RWPE2 (cell line): ENCODE measurements around the gene TIMP4.

Source experiments
- ATAC-seq: fragments of 200-7000 bp; cut with Tn5 transposase; 3 replicates; pipeline ENCODE4 v1.9.1; 2021; ENCODE audit warnings: low read depth
- DNase-seq: peaks from one replicate; pipeline ENCODE4 v3.0.0-alpha.2; 2020; ENCODE audit warnings: low spot score
- H3K27ac ChIP-seq: fragments of 450-650 bp; 2 replicates; pipeline ENCODE4 v1.5.1; 2017; ENCODE audit warnings: mild to moderate bottlenecking; ENCODE audit not compliant: poor library complexity, severe bottlenecking
- H3K27me3 ChIP-seq: fragments of 250-450 bp; sonication (Bioruptor Pico); 2 replicates; pipeline ENCODE4 v1.5.1; 2021; ENCODE audit warnings: mild to moderate bottlenecking, moderate library complexity; ENCODE audit not compliant: insufficient read depth, poor library complexity, severe bottlenecking
- H3K36me3 ChIP-seq: fragments of 250-450 bp; sonication (Bioruptor Pico); 2 replicates; pipeline ENCODE4 v1.5.1; 2020; ENCODE audit warnings: low read depth, mild to moderate bottlenecking, moderate library complexity
- H3K4me1 ChIP-seq: fragments of 250-450 bp; sonication (Bioruptor Pico); 2 replicates; pipeline ENCODE4 v1.5.1; 2021; ENCODE audit warnings: mild to moderate bottlenecking, moderate library complexity; ENCODE audit not compliant: insufficient read depth, poor library complexity, severe bottlenecking
- H3K4me3 ChIP-seq: fragments of 250-450 bp; sonication (Bioruptor Pico); 2 replicates; pipeline ENCODE4 v1.5.1; 2021; ENCODE audit warnings: mild to moderate bottlenecking, moderate library complexity; ENCODE audit not compliant: severe bottlenecking
- H3K9me3 ChIP-seq: fragments of 250-450 bp; sonication (Bioruptor Pico); 2 replicates; pipeline ENCODE4 v1.5.1; 2021; ENCODE audit warnings: mild to moderate bottlenecking, moderate library complexity; ENCODE audit not compliant: severe bottlenecking
- CTCF ChIP-seq: fragments of 450-650 bp; IDR thresholded peaks from one replicate; pipeline ENCODE4 v1.5.1; 2017; ENCODE audit warnings: mild to moderate bottlenecking, moderate library complexity; ENCODE audit not compliant: poor library complexity, severe bottlenecking

Gene TIMP4

DNA sequence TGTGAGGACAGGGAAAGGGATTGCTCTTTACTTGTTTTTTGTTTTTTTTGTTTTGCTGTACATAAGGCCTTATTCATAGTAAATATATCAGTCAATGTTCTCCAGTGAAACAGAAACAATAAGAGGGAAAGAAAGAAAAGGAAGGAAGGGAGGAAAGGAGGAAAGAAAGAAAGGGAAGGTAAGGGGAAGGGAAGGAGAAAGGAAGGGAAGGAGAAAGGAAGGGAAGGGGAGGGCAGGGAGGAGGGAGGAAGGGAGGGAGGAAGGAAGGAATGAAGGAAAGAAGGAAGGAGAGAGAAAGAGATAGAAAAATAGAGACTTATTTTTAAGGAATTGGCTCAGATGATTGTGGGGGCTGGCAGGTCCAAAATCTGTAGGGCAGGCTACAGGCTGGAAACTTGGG lies 37.2 kb downstream of the TIMP4 start:
- no peaks in the 10 kb centered on the region for H3K27me3 ChIP-seq
- H3K36me3 ChIP-seq, result no peaks in the 10 kb centered on the region
- TF ChIP-seq CTCF, result no peak
- ATAC-seq, result no peak
- no peaks in the 10 kb centered on the region for H3K4me1 ChIP-seq
- DNase-seq, result no peak
- no peak overlapping the region for H3K27ac ChIP-seq
- no peak overlapping the region for H3K4me3 ChIP-seq
- no peaks in the 10 kb centered on the region for H3K9me3 ChIP-seq

GRCh38 chr3:12120374-12121140 lies 38.2 kb downstream of the TIMP4 start:
- Histone ChIP-seq H3K27me3 (no peaks in the 10 kb centered on the region), H3K36me3 (no peaks in the 10 kb centered on the region), H3K4me3 (no peak overlapping the region), H3K9me3 (no peaks in the 10 kb centered on the region), H3K4me1 (no peaks in the 10 kb centered on the region), H3K27ac (no peak overlapping the region)
- ATAC-seq, result no peak
- no peak for DNase-seq
- TF ChIP-seq CTCF, result no peak

DNA sequence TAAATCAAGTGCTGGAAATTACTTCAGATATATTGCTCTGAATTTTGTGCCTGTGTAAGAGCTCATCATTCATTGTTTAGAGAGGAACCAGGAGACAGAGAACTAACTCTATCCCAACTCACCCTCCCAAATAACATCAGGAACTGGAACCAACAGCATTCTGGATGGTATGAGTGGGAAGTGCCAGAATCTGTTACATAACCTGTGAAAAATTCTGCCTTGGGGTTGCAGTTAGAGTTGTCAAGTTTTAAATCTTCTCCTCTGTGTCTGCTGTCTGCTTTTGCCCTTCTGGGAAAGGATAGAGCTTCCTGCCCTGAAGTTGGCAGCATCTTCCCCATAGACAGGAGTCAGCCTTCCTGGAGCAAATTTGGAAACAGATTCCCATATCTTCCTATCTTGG lies 41.2 kb downstream of the TIMP4 start:
- H3K4me3 ChIP-seq, result no peak overlapping the region
- DNase-seq (no peak), ATAC-seq (no peak)
- H3K27ac ChIP-seq, result no peak overlapping the region
- no peaks in the 10 kb centered on the region for H3K36me3 ChIP-seq
- peaks cover 12% of the 10 kb centered on the region for H3K27me3 ChIP-seq
- H3K4me1 ChIP-seq, result no peaks in the 10 kb centered on the region
- H3K9me3 ChIP-seq, result no peaks in the 10 kb centered on the region
- no peak for TF ChIP-seq CTCF

GRCh38 chr3:12116870-12117269 lies 41.8 kb downstream of the TIMP4 start:
- Histone ChIP-seq H3K27me3 (peaks cover 12% of the 10 kb centered on the region), H3K4me3 (no peak overlapping the region), H3K4me1 (no peaks in the 10 kb centered on the region), H3K9me3 (no peaks in the 10 kb centered on the region), H3K36me3 (no peaks in the 10 kb centered on the region), H3K27ac (no peak overlapping the region)
- ATAC-seq, result no peak
- no peak for DNase-seq
- no peak for TF ChIP-seq CTCF

DNA sequence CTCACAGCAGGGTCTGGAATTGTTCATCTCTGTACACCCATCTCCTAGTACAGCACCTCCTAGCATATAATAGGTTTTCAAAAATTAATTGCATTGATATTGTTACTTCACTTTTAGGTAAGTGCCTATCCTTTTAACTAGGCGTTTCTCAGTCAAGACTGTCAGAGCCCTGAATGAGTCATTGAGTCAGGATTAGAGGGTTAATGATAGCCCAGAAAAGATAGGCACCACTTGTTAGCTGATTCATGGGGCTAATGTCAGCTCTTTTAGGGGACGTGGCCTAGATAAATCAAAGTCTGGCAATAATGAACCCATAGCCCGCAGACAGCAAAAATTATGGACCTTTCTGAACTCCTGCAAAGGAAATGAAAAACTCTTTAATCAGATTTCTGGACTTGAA lies 42.9 kb downstream of the TIMP4 start:
- H3K36me3 ChIP-seq, result no peaks in the 10 kb centered on the region
- ATAC-seq, result no peak

More for the DNA sequence above, 42.9 kb downstream of the TIMP4 start:
- Histone ChIP-seq H3K27ac (no peak overlapping the region), H3K4me3 (no peak overlapping the region), H3K27me3 (peaks cover 12% of the 10 kb centered on the region), H3K9me3 (no peaks in the 10 kb centered on the region), H3K4me1 (no peaks in the 10 kb centered on the region)
- DNase-seq, result no peak
- TF ChIP-seq CTCF, result no peak
